Astrocyte of the hippocampus (primary cell): ENCODE data around the gene POLD3.

ENCODE experiments used
- DNase-seq: peaks from one replicate; pipeline ENCODE4 v3.0.0; 2011; ENCODE audit warnings: low read depth, low spot score

POLD3 gene

DNA sequence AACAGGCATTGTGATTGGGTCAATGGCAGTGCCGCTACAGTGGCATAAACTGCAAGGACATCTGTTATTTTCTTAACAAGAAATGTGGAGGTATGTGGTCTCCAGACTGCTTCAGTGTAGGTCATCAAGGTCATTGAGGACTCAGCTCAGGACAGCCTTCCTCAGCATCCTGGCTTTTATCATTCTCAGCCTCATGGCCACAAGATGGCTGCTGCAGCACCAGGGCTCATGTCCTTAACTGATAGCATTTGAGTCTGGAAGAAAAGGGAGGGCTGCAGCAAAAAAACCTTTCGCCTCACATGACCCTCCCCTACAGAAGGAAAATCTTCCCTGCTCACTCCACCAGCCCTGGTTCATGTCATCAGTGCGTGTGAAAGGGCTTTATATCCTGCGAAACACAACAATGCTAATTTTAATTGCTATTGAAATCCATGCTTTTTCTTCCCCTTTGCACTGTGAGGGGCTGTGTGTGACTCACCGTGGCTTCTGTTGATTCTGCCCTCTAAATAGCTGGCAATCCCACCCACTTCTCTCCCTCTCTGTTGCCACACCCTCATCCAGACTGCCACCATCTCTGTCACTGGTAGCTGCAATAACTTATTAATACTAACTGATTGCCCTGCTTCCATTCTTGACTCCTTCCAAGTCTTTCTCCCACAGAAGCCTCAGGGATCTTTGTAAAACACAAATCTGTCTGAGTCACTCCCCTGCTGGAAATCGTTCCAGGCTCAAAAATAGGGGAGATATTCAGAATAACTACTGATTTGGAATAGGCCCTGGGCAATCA lies 95.0 kb downstream of the POLD3 start:
- peak; percentile 56 for DNase-seq

DNA sequence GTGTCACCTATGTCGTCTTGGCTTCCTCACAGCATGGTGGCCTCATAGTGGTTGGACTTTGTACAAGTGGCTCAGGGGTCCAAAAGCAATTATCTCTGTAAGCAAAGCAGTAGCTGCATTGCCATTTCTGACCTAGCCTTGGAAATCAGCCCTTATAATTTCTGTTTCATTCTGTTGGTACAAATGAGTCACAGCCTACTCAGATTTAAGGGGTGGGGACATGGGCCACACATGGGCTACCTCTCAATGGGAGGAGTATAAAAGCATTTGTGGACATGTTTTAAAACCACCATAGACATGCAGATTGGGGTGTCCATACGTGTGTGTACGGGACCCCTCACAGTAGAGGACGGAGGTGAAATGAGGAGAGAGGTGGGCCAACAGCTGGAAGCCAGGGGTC lies 97.3 kb downstream of the POLD3 start:
- peak; percentile 42 for DNase-seq

DNA sequence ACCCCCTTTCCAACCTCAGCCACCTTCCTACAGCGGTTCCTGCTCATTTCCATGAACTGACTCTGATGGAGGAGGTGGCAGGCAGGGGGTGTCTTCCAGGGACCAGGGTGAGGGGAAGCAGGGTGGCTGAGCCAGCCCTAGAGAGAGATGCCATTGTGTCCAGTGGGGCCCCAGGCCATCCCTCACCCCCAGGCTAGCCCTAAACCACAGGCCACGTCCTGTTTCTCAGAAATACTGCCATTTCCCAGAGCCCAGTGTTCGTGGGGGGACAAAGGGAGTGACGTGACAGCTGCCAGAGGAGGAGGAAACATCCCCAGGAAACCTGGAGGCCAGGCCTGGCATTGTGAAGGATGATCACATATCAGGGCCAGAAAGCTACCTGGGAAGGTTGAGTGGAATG lies 99.4 kb downstream of the POLD3 start:
- DNase-seq, result no peak
